B cell (primary cell): ENCODE data around the gene HTT. TPM values are rescaled to one million over a fixed set of nuclear protein-coding genes. Genes with fewer than 3 reads are reported as not detected.

Source experiments
- ATAC-seq: fragments of 200-7000 bp; cut with Tn5 transposase; one replicate; pipeline ENCODE4 v1.10.0; 2021; ENCODE audit warnings: low read depth, mild to moderate bottlenecking, moderate number of reproducible peaks, moderate library complexity
- CTCF ChIA-PET: fragments of 350-600 bp; sonication (Branson Sonifier 250); formaldehyde crosslinking; loops from one replicate; lab custom pipeline; 2021; ENCODE audit warnings: antibody characterized with exemption, inconsistent platforms; lab: Charles Lee
- POLR2A ChIA-PET: fragments of 350-600 bp; sonication (Branson Sonifier 250); formaldehyde crosslinking; loops from one replicate; lab custom pipeline; 2021; ENCODE audit warnings: antibody characterized with exemption; lab: Charles Lee
- DNase-seq: peaks from one replicate; pipeline ENCODE4 v3.0.0; 2013
- H2AFZ ChIP-seq: 2 replicates; pipeline ENCODE4 v1.6.1; 2012; ENCODE audit warnings: mild to moderate bottlenecking, low read depth, low read length; ENCODE audit not compliant: insufficient read depth, poor library complexity, severe bottlenecking
- H3K27ac ChIP-seq, 2 donors: 1 replicate in 1 of 2; 2 replicates in 1 of 2; pipeline ENCODE4 v1.5.1; 2012 to 2013; ENCODE audit warnings: low read length in 2 of 2, mild to moderate bottlenecking in 2 of 2, moderate library complexity in 1 of 2
- H3K27me3 ChIP-seq, 4 experiments: fragments of 200-600 bp in 1 of 4; sonication (generic) in 1 of 4; replicated peaks in 1 of 4; 1 replicate in 2 of 4; 2 replicates in 2 of 4; pipeline versions ENCODE4 v1.6.1 to v1.7.0; 2013 to 2016; ENCODE audit warnings: low read length in 3 of 4, mild to moderate bottlenecking in 2 of 4, mixed read lengths in 1 of 4, moderate library complexity in 1 of 4; ENCODE audit not compliant: insufficient read depth in 4 of 4, control insufficient read depth in 3 of 4; ENCODE audit errors: control extremely low read depth in 1 of 4
- H3K36me3 ChIP-seq, 2 experiments: replicated peaks in 1 of 2; 1 replicate in 1 of 2; 2 replicates in 1 of 2; pipeline versions ENCODE4 v1.6.1 to v1.7.1; 2013; ENCODE audit warnings: low read length in 1 of 2; ENCODE audit not compliant: insufficient read depth in 2 of 2, control insufficient read depth in 1 of 2; ENCODE audit errors: control extremely low read depth in 1 of 2, extremely low read depth in 1 of 2
- H3K4me1 ChIP-seq, 2 donors: fragments of 200-600 bp in 1 of 2; sonication (generic) in 1 of 2; 1 replicate in 1 of 2; 2 replicates in 1 of 2; pipeline versions ENCODE4 v1.5.1 to v1.6.1; 2013 to 2017; ENCODE audit warnings: low read length in 2 of 2; ENCODE audit not compliant: control insufficient read depth in 2 of 2, insufficient read depth in 2 of 2
- H3K4me2 ChIP-seq: replicated peaks from 2 replicates; pipeline ENCODE3; 2012; ENCODE audit warnings: mild to moderate bottlenecking, low read depth, low read length; ENCODE audit not compliant: poor library complexity, severe bottlenecking
- H3K4me3 ChIP-seq, 5 experiments: fragments of 200-600 bp in 1 of 5; sonication (generic) in 1 of 5; 1 replicate in 3 of 5; 2 replicates in 2 of 5; pipeline versions ENCODE4 v1.5.1 to v1.7.0; 2011 to 2016; ENCODE audit warnings: low read length in 4 of 5, mild to moderate bottlenecking in 4 of 5, low read depth in 2 of 5, control low read depth in 1 of 5, moderate library complexity in 1 of 5; ENCODE audit not compliant: insufficient read depth in 1 of 5; ENCODE audit errors: control extremely low read depth in 1 of 5, extremely low read depth in 1 of 5
- H3K79me2 ChIP-seq: fragments of 200-600 bp; sonication (generic); one replicate; pipeline ENCODE4 v1.6.0; 2016; ENCODE audit warnings: low read length; ENCODE audit not compliant: control insufficient read depth, insufficient read depth
- H3K9ac ChIP-seq: fragments of 200-600 bp; sonication (generic); 2 replicates; pipeline ENCODE4 v1.6.1; 2017; ENCODE audit warnings: mild to moderate bottlenecking, low read length, moderate library complexity
- H3K9me3 ChIP-seq, 3 donors: one replicate each; pipeline versions ENCODE4 v1.6.1 to v1.7.1; 2013; ENCODE audit warnings: low read length in 2 of 3; ENCODE audit not compliant: control insufficient read depth in 2 of 3, insufficient read depth in 1 of 3; ENCODE audit errors: control extremely low read depth in 1 of 3
- H4K20me1 ChIP-seq: 2 replicates; pipeline ENCODE4 v1.6.0; 2012; ENCODE audit warnings: mild to moderate bottlenecking, low read length; ENCODE audit not compliant: insufficient read depth, control insufficient read depth, poor library complexity, severe bottlenecking
- H3K27ac Mint-ChIP-seq: one replicate; pipeline ENCODE4 v1.8.0; 2021; ENCODE audit warnings: mixed read lengths
- H3K27me3 Mint-ChIP-seq: one replicate; pipeline ENCODE4 v1.8.0; 2021; ENCODE audit warnings: mixed read lengths
- H3K4me1 Mint-ChIP-seq: one replicate; pipeline ENCODE4 v1.8.0; 2021; ENCODE audit warnings: mixed read lengths
- H3K4me3 Mint-ChIP-seq: one replicate; pipeline ENCODE4 v1.8.0; 2021; ENCODE audit warnings: mixed read lengths
- H3K9me3 Mint-ChIP-seq: one replicate; pipeline ENCODE4 v1.8.0; 2022; ENCODE audit warnings: mixed read lengths; ENCODE audit not compliant: insufficient read depth
- EZH2 ChIP-seq: IDR thresholded peaks from 2 replicates; pipeline ENCODE4 v1.6.1; 2012; ENCODE audit warnings: borderline replicate concordance, low read depth, mild to moderate bottlenecking, moderate library complexity, low read length; ENCODE audit not compliant: insufficient read depth, poor library complexity, severe bottlenecking
- WGBS: methylation state at CpG from one replicate; pipeline ENCODE4 v1.1.5; 2013; ENCODE audit warnings: missing lambda C conversion rate; ENCODE audit not compliant: insufficient coverage; 5-methylcytosine and 5-hydroxymethylcytosine counted together
- intact Hi-C: fragments of 100-400 bp; cut with micrococcal nuclease; formaldehyde crosslinking; loops from one replicate; pipeline ENCODE4 v1.10.0; 2022
- polyA plus RNA-seq: library from polyadenylated mRNA; depleted of rRNA; stranded (reverse); fragments of >200 nt; gene quantifications from 2 replicates; pipeline ENCODE4 v1.2.3, GENCODE V29; 2012
- total RNA-seq, 2 donors: library from RNA; stranded (reverse); fragments of 120-200 nt in 1 of 2; gene quantifications; 1 replicate in 1 of 2; 2 replicates in 1 of 2; pipeline versions ENCODE4 v1.2.3 to v1.2.4, GENCODE V29; 2013 to 2022
- TF ChIP-seq, protein P1 (sequence below): fragments of 200-600 bp; IDR thresholded peaks from one replicate; pipeline ENCODE4 v1.8.0; 2022; ENCODE audit warnings: antibody characterized with exemption, mild to moderate bottlenecking

Gene HTT
- total and polyA plus RNA-seq, 2 donors (not counting 1 experiment from before 2014, with no cell fraction given), result 52.8 to 195 TPM

- POLR2A ChIA-PET, result no interaction called here
- H3K4me3 Mint-ChIP-seq, result peak overlapping the region; percentile 26
- Histone ChIP-seq H3K4me2 (peak overlapping the region; percentile 51), H3K36me3 (peaks cover 0 to 50% of the 10 kb centered on the region in 2 experiments), H3K79me2 (no peaks in the 10 kb centered on the region), H3K4me3 (no peak overlapping the region), H3K9ac (no peak overlapping the region), H2AFZ (no peak overlapping the region), H3K27me3 (no peaks in the 10 kb centered on the region), H4K20me1 (no peaks in the 10 kb centered on the region), H3K9me3 (no peaks in the 10 kb centered on the region), H3K4me1 (peaks cover 16 to 18% of the 10 kb centered on the region in 2 donors), H3K27ac (peak overlapping the region in 1 of 2 donors; percentile 51)
- CTCF ChIA-PET, result interaction anchor here (2.4 kb wide), 1 partner anchor 11 kb away, joined by 5 read pairs; no protein-coding TSS in a partner anchor
- ATAC-seq (peak; percentile 67), DNase-seq (peak; percentile 35)
- WGBS, result 38% methylated on average over 8 of the region's 11 CpGs
- H3K27ac Mint-ChIP-seq, result peak overlapping the region; percentile 61
- peaks cover 19% of the 10 kb centered on the region for H3K4me1 Mint-ChIP-seq
- TF ChIP-seq, protein P1, sequence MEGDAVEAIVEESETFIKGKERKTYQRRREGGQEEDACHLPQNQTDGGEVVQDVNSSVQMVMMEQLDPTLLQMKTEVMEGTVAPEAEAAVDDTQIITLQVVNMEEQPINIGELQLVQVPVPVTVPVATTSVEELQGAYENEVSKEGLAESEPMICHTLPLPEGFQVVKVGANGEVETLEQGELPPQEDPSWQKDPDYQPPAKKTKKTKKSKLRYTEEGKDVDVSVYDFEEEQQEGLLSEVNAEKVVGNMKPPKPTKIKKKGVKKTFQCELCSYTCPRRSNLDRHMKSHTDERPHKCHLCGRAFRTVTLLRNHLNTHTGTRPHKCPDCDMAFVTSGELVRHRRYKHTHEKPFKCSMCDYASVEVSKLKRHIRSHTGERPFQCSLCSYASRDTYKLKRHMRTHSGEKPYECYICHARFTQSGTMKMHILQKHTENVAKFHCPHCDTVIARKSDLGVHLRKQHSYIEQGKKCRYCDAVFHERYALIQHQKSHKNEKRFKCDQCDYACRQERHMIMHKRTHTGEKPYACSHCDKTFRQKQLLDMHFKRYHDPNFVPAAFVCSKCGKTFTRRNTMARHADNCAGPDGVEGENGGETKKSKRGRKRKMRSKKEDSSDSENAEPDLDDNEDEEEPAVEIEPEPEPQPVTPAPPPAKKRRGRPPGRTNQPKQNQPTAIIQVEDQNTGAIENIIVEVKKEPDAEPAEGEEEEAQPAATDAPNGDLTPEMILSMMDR, result no peak
- no peak for TF ChIP-seq EZH2
- intact Hi-C loops, result loop anchor here (10.0 kb wide), 1 partner anchor 243 kb away; the partner anchor contains the start of gene HGFAC
- no peaks in the 10 kb centered on the region for H3K9me3 Mint-ChIP-seq
- no peaks in the 10 kb centered on the region for H3K27me3 Mint-ChIP-seq
Observed at GRCh38 chr4:3201718-3202702, 127.5 kb downstream of the HTT start.
